ENCODE measurements around the gene PIH1D2. TPM values are rescaled to one million over a fixed set of nuclear protein-coding genes. Genes with fewer than 3 reads are reported as not detected.
"Not testable (repeated sequence)": the region's sequence is repeated elsewhere in the genome, so short reads cannot be mapped to it uniquely, and the experiment has no call there.

Gene PIH1D2
- total RNA-seq, 1 donor from 2014 or later, result 4.5 TPM

DNA sequence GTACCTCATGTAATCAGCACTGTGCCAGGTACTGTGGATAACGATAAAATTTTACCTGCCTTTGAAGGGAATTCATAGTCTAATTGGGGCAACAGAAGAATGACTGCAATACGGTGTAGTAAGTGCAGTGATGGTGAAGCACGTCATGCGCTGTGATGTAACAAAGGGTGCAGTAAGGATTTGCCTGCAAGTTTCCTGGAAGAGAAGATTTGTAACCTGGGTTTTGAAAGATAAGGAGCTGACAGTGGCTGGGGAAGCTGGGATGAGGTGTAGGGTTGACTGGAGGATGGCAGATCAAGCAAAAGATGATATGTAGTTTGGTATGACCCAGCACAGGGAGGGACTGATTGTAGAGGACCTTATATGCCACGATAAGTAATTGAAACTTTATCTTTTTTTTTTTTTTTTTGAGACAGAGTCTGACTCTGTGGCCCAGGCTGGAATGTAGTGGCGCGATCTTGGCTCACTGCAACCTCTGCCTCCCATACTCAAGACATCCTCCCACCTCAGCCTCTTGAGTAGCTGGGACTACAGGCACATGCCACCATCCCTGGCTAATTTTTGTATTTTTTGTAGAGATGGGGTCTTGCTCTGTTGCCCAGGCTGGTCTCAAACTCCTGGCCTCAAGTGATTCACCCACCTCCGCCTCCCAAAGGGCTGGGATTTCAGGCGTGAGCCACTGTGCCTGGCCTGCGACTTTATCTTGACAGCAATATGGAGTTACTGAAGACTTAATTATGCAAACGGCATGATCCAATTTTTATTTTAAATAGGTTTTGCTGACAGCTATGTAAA, 24.1 kb upstream of the PIH1D2 start:
- Mint-ChIP-seq H3K27ac (ENCODE audit: unreplicated experiment) (no peak overlapping the region), H3K27me3 (ENCODE audit: low read depth) (no peaks in the 10 kb centered on the region), H3K4me1 (no peaks in the 10 kb centered on the region), H3K9me3 (no peaks in the 10 kb centered on the region), H3K4me3 (no peak overlapping the region), H3K36me3 (ENCODE audit: low read depth) (peaks cover 3% of the 10 kb centered on the region)
- no peak for DNase-seq (ENCODE audit: low read depth, low spot score)
- TF ChIP-seq, protein P1, sequence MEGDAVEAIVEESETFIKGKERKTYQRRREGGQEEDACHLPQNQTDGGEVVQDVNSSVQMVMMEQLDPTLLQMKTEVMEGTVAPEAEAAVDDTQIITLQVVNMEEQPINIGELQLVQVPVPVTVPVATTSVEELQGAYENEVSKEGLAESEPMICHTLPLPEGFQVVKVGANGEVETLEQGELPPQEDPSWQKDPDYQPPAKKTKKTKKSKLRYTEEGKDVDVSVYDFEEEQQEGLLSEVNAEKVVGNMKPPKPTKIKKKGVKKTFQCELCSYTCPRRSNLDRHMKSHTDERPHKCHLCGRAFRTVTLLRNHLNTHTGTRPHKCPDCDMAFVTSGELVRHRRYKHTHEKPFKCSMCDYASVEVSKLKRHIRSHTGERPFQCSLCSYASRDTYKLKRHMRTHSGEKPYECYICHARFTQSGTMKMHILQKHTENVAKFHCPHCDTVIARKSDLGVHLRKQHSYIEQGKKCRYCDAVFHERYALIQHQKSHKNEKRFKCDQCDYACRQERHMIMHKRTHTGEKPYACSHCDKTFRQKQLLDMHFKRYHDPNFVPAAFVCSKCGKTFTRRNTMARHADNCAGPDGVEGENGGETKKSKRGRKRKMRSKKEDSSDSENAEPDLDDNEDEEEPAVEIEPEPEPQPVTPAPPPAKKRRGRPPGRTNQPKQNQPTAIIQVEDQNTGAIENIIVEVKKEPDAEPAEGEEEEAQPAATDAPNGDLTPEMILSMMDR (conservative IDR thresholded peaks at IDR 0.05), result no peak

DNA sequence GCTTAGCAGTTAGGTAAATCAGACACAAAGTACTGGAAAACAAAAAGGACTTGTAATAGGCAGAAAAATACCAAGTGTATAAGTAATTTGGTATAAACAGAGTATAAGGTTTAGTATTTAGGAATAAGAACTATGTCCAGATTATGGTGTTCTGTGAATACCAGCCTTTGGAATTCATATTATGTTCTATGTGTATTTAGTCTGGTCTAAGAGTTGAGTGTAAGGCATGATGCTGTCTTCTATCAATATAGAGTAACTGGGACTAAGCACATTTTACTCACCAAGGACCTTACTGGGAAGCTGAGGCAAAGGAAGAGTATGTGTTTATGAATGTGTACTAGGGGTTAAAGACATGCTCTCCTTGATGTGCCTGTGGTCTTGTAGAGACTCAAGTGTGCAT, 22.4 kb upstream of the PIH1D2 start:
- H3K36me3 Mint-ChIP-seq (ENCODE audit: low read depth), result peaks cover 7% of the 10 kb centered on the region
- no peaks in the 10 kb centered on the region for H3K4me1 Mint-ChIP-seq
- no peak overlapping the region for H3K27ac Mint-ChIP-seq (ENCODE audit: unreplicated experiment)
- no peaks in the 10 kb centered on the region for H3K9me3 Mint-ChIP-seq
- no peak overlapping the region for H3K4me3 Mint-ChIP-seq
- no peaks in the 10 kb centered on the region for H3K27me3 Mint-ChIP-seq (ENCODE audit: low read depth)
- no peak for DNase-seq (ENCODE audit: low read depth, low spot score)
- TF ChIP-seq, protein P1 (conservative IDR thresholded peaks at IDR 0.05), result no peak

DNA sequence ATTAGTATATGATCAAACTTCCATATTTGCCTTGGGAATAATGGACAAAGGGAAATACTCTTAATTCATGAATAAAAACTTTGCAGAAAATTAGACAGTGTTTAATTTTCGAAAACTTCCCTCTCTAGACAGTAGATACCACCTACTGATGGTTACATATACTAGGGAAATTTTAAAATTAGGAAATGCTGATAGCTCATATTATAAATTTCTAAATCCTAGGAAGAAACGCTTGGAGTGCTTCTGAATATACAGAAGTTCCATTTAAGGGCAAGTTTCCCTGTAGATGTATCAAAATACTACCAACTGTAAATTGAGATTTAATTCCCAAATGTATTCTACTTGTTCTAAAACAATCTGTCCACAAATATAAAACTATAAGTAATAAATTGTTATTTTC, 21.5 kb upstream of the PIH1D2 start:
- H3K27ac Mint-ChIP-seq (ENCODE audit: unreplicated experiment); H3K27me3 Mint-ChIP-seq (ENCODE audit: low read depth); H3K36me3 Mint-ChIP-seq (ENCODE audit: low read depth); H3K4me3 Mint-ChIP-seq; DNase-seq (ENCODE audit: low read depth, low spot score); H3K9me3 Mint-ChIP-seq; H3K4me1 Mint-ChIP-seq: not testable (repeated sequence)

DNA sequence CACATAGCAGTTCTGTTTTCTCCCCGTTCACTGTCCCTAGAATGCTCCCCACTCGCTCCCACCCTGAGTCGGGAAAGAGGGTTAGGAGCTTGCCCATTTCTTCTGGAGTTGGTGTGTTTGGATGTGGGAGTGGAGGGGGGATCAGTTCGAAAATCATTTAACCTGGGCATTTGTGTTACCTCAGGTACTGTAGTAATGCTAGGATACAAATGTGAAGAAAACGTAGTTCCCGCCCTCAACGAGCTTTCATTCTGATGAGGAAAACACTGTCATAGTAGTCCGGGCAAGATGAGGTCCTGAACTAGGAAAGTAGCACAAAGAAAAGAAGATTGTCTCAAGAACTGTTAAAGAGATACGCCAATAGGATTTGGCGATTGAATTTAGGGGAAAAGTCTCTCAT, 13.4 kb upstream of the PIH1D2 start:
- Mint-ChIP-seq H3K9me3 (no peaks in the 10 kb centered on the region), H3K4me1 (peaks cover 45% of the 10 kb centered on the region), H3K36me3 (ENCODE audit: low read depth) (peaks cover 28% of the 10 kb centered on the region), H3K27ac (ENCODE audit: unreplicated experiment) (no peak overlapping the region), H3K4me3 (peak overlapping the region; percentile 94), H3K27me3 (ENCODE audit: low read depth) (no peaks in the 10 kb centered on the region)
- DNase-seq (ENCODE audit: low read depth, low spot score), result no peak
- TF ChIP-seq, protein P1 (conservative IDR thresholded peaks at IDR 0.05), result no peak

DNA sequence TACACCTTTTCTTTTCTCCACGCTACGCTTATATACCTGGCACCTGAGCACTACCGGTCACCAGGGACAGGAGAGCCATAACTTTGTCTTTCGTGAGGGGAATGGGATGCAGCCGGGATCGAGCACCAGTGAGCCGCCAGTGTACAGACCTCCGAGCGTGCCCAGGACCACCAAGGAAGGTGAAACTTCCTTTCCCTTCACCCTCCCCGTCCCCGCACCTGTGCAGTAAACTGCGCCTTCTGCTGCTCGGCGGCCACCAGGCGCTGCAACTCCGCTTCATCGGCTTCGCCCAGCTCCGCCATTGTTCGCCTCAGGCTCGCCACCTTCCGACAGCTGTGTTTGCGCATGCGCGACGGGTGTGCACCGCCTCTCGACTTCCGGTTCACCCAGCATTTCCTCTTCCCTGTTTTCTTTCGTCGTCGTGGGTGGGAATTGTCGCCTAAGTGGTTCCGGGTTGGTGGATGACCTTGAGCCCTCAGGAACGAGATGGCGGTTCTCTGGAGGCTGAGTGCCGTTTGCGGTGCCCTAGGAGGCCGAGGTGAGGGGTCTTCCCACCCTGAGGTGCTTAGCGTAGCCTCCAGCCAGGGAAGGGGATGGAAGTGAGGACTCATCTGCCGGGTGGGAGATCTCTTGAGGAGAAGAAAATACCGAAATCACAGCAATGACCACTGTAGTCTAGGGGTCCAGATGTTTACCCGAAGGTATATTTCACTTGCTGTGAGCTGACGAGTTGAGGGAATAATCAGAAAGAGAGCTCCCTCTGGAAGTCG, 12.8 kb upstream of the PIH1D2 start, which contains the start of the genes SDHD and TIMM8B:
Gene SDHD (plus strand): TSS at position 452 of the 770 bp plus-strand sequence. CDS start 35 bp downstream, at position 487.
Gene TIMM8B (minus strand): TSS at position 335 of the 770 bp plus-strand sequence. CDS start 33 bp downstream, at position 302.
- TF ChIP-seq, protein P1 (conservative IDR thresholded peaks at IDR 0.05), result peak; percentile 50
- Mint-ChIP-seq H3K9me3 (no peaks in the 10 kb centered on the region), H3K4me3 (peak within 1 kb of the TSS; percentile 94), H3K4me1 (peaks cover 45% of the 10 kb centered on the region), H3K36me3 (ENCODE audit: low read depth) (peaks cover 27% of the 10 kb centered on the region), H3K27me3 (ENCODE audit: low read depth) (no peaks in the 10 kb centered on the region), H3K27ac (ENCODE audit: unreplicated experiment) (peak within 1 kb of the TSS; percentile 98)
- DNase-seq (ENCODE audit: low read depth, low spot score), result peak; percentile 95

Measured in neural crest cell (in vitro differentiated cells).